ENCODE data around the gene PAQR9. TPM values are rescaled to one million over a fixed set of nuclear protein-coding genes. Genes with fewer than 3 reads are reported as not detected.
A peak's percentile ranks its signal among the peaks of the same experiment; 100 is the strongest.

PAQR9 gene
- total RNA-seq, 1 donor from 2014 or later = 0.23 TPM

DNA sequence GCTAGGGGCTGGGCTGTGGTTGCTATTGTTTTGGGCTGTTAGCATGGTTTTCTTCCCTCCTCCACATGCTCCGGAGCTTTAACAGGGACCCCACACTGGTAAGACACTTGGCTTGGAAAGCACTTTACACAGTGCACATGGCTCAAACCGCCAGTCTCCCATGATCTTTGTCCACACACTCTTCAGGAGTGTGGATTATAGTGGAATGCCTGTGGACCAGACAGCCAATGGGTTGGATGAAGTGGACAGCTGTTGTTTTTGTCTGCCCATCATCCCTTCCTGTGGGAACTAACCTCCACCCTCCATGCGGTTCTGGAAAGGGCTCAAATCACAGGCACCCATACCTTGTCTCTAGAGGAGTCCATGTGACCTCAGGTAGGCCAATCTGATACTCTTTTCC, 10.0 kb downstream of the PAQR9 start:
- FAIRE-seq = no peak

DNA sequence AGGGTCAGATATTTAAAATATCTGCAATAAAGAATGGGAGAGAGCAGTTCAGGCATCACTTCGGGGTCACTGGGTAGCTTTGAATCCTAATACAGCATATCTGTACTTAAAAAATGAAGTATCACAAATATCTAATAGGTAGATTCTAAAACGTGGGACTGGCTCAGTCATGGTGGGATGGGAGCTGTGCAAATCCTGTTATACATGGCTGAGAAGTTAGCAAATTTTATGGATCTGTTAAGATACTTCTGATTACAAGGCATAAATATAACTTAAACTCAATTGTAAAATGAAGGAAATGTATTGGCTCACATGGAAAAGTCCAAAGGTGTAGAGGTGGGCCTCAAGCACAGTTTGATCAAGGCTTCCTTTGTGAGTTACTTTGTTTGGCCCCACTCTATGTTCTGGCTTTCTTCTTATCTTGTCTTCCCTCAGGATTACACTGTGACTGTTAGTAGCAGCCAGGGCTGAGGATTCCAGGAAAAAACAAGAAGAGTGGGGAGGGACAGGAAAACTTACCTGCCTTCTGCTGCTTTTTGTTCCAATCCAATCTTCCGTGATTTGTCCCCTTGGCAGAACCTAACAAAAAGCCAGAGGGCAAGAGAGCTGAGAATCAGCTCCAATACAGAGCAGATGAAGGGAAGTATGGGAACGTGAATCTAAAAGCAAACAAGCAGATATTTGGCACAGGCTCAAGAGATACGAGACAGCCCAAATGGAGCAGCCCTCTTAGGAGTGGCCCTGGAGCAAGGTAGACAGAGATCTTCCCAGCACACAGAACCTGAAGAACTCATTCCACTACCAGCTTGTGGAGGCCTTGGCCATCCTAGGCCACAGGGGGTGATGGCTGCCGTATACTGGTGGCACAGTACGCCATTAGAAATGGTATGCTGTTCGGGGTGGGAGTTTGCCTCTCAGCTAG, 10.9 kb downstream of the PAQR9 start:
- TF ChIP-seq, protein P1, sequence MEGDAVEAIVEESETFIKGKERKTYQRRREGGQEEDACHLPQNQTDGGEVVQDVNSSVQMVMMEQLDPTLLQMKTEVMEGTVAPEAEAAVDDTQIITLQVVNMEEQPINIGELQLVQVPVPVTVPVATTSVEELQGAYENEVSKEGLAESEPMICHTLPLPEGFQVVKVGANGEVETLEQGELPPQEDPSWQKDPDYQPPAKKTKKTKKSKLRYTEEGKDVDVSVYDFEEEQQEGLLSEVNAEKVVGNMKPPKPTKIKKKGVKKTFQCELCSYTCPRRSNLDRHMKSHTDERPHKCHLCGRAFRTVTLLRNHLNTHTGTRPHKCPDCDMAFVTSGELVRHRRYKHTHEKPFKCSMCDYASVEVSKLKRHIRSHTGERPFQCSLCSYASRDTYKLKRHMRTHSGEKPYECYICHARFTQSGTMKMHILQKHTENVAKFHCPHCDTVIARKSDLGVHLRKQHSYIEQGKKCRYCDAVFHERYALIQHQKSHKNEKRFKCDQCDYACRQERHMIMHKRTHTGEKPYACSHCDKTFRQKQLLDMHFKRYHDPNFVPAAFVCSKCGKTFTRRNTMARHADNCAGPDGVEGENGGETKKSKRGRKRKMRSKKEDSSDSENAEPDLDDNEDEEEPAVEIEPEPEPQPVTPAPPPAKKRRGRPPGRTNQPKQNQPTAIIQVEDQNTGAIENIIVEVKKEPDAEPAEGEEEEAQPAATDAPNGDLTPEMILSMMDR (IDR thresholded peaks at IDR 0.05; ENCODE audit: insufficient read depth, low read depth, low read length) = no peak
- TF ChIP-seq EZH2 (IDR thresholded peaks at IDR 0.05; ENCODE audit: insufficient read depth, low read length) = no peak
- H3K27me3 ChIP-seq (ENCODE audit: insufficient read depth, low read length) = no peaks in the 10 kb centered on the region
- FAIRE-seq (no peak), DNase-seq (ENCODE audit: low read depth) (no peak)
- peaks cover 11% of the 10 kb centered on the region for H3K27me3 Mint-ChIP-seq (ENCODE audit: low read depth, unreplicated experiment)
- no peak overlapping the region for H3K27ac Mint-ChIP-seq (ENCODE audit: unreplicated experiment)
- no peaks in the 10 kb centered on the region for H3K36me3 ChIP-seq (ENCODE audit: insufficient read depth, low read length)
- no peaks in the 10 kb centered on the region for H3K79me2 ChIP-seq (ENCODE audit: insufficient read depth, low read length)
- no peak overlapping the region for H3K4me2 ChIP-seq (ENCODE audit: low read length)
- H3K4me1 ChIP-seq (ENCODE audit: insufficient read depth, low read length) = no peaks in the 10 kb centered on the region
- no peak overlapping the region for H3K4me3 Mint-ChIP-seq (ENCODE audit: unreplicated experiment)
- H2AFZ ChIP-seq (ENCODE audit: low read depth, low read length) = no peak overlapping the region
- no peak overlapping the region for H3K9ac ChIP-seq (ENCODE audit: low read length)
- H3K9me3 ChIP-seq (ENCODE audit: insufficient read depth, low read depth, low read length) = no peaks in the 10 kb centered on the region
- H3K9me3 Mint-ChIP-seq (ENCODE audit: unreplicated experiment) = no peaks in the 10 kb centered on the region
- H3K36me3 Mint-ChIP-seq (ENCODE audit: low read depth, unreplicated experiment) = no peaks in the 10 kb centered on the region
- no peaks in the 10 kb centered on the region for H4K20me1 ChIP-seq (ENCODE audit: insufficient read depth, low read length)
- no peak overlapping the region for H3K4me3 ChIP-seq (ENCODE audit: insufficient read depth, low read depth, low read length)
- peaks cover 3% of the 10 kb centered on the region for H3K4me1 Mint-ChIP-seq (ENCODE audit: low read depth, unreplicated experiment)
- H3K27ac ChIP-seq (ENCODE audit: low read depth, low read length) = no peak overlapping the region

More for the DNA sequence above, 10.0 kb downstream of the PAQR9 start:
- no peak overlapping the region for H3K4me3 ChIP-seq (ENCODE audit: insufficient read depth, low read depth, low read length)
- no peaks in the 10 kb centered on the region for H4K20me1 ChIP-seq (ENCODE audit: insufficient read depth, low read length)
- no peak overlapping the region for H2AFZ ChIP-seq (ENCODE audit: low read depth, low read length)
- Mint-ChIP-seq H3K27me3 (ENCODE audit: low read depth, unreplicated experiment) (peaks cover 11% of the 10 kb centered on the region), H3K9me3 (ENCODE audit: unreplicated experiment) (no peaks in the 10 kb centered on the region), H3K4me3 (ENCODE audit: unreplicated experiment) (no peak overlapping the region), H3K36me3 (ENCODE audit: low read depth, unreplicated experiment) (no peaks in the 10 kb centered on the region), H3K4me1 (ENCODE audit: low read depth, unreplicated experiment) (peaks cover 3% of the 10 kb centered on the region), H3K27ac (ENCODE audit: unreplicated experiment) (no peak overlapping the region)
- no peak overlapping the region for H3K27ac ChIP-seq (ENCODE audit: low read depth, low read length)
- no peak overlapping the region for H3K4me2 ChIP-seq (ENCODE audit: low read length)
- no peaks in the 10 kb centered on the region for H3K79me2 ChIP-seq (ENCODE audit: insufficient read depth, low read length)
- no peak overlapping the region for H3K9ac ChIP-seq (ENCODE audit: low read length)
- H3K4me1 ChIP-seq (ENCODE audit: insufficient read depth, low read length) = peaks cover under 1% of the 10 kb centered on the region
- TF ChIP-seq EZH2 (IDR thresholded peaks at IDR 0.05; ENCODE audit: insufficient read depth, low read length) = no peak
- TF ChIP-seq, protein P1 (IDR thresholded peaks at IDR 0.05; ENCODE audit: insufficient read depth, low read depth, low read length) = no peak
- H3K36me3 ChIP-seq (ENCODE audit: insufficient read depth, low read length) = no peaks in the 10 kb centered on the region
- no peaks in the 10 kb centered on the region for H3K27me3 ChIP-seq (ENCODE audit: insufficient read depth, low read length)
- no peak for DNase-seq (ENCODE audit: low read depth)
- no peaks in the 10 kb centered on the region for H3K9me3 ChIP-seq (ENCODE audit: insufficient read depth, low read depth, low read length)

DNA sequence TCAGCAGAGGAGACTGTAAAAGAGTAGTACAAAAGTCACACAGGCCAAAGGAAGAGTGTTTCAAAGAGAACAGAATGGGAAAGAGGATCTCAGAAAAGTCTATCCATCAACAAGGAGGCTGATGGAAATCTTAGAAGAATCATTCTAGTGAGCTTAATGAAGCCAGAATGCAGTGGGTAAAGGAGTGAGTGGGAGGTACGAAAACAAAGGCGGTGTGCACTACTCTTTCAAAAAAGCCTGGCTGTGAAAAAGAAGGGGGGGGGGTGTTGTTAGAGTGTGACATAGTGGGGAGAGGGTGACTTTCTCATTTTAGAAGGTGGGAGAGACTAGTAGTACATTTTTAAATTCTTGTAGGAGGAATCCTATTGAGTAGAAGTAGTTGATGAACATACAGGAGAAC, 11.7 kb downstream of the PAQR9 start:
- Mint-ChIP-seq H3K27me3 (ENCODE audit: low read depth, unreplicated experiment) (peaks cover 7% of the 10 kb centered on the region), H3K4me1 (ENCODE audit: low read depth, unreplicated experiment) (peaks cover 3% of the 10 kb centered on the region), H3K4me3 (ENCODE audit: unreplicated experiment) (peak overlapping the region; percentile 1), H3K27ac (ENCODE audit: unreplicated experiment) (no peak overlapping the region), H3K9me3 (ENCODE audit: unreplicated experiment) (no peaks in the 10 kb centered on the region), H3K36me3 (ENCODE audit: low read depth, unreplicated experiment) (no peaks in the 10 kb centered on the region)
- TF ChIP-seq, protein P1 (IDR thresholded peaks at IDR 0.05; ENCODE audit: insufficient read depth, low read depth, low read length) = no peak
- TF ChIP-seq EZH2 (IDR thresholded peaks at IDR 0.05; ENCODE audit: insufficient read depth, low read length) = no peak
- DNase-seq (ENCODE audit: low read depth) = no peak
- no peak overlapping the region for H3K4me2 ChIP-seq (ENCODE audit: low read length)
- no peak overlapping the region for H2AFZ ChIP-seq (ENCODE audit: low read depth, low read length)
- no peaks in the 10 kb centered on the region for H3K4me1 ChIP-seq (ENCODE audit: insufficient read depth, low read length)
- H3K36me3 ChIP-seq (ENCODE audit: insufficient read depth, low read length) = no peaks in the 10 kb centered on the region
- no peak overlapping the region for H3K4me3 ChIP-seq (ENCODE audit: insufficient read depth, low read depth, low read length)
- H3K9me3 ChIP-seq (ENCODE audit: insufficient read depth, low read depth, low read length) = no peaks in the 10 kb centered on the region
- no peaks in the 10 kb centered on the region for H3K79me2 ChIP-seq (ENCODE audit: insufficient read depth, low read length)
- FAIRE-seq = no peak
- H4K20me1 ChIP-seq (ENCODE audit: insufficient read depth, low read length) = no peaks in the 10 kb centered on the region
- no peak overlapping the region for H3K9ac ChIP-seq (ENCODE audit: low read length)
- H3K27me3 ChIP-seq (ENCODE audit: insufficient read depth, low read length) = no peaks in the 10 kb centered on the region
- no peak overlapping the region for H3K27ac ChIP-seq (ENCODE audit: low read depth, low read length)
